Measurements from ENCODE around the gene NTN1. TPM values are rescaled to one million over a fixed set of nuclear protein-coding genes. Genes with fewer than 3 reads are reported as not detected.
"Not testable (repeated sequence)": the region's sequence is repeated elsewhere in the genome, so short reads cannot be mapped to it uniquely, and the experiment has no call there.

Gene NTN1
- total RNA-seq, 1 experiment from 2014 or later, result 14.5 TPM

- no peaks in the 10 kb centered on the region for H3K36me3 ChIP-seq (ENCODE audit: control insufficient read depth, insufficient read depth, low read length)
- ChIA-PET CTCF (no interaction called here), POLR2A (no interaction called here)
- no peak for DNase-seq (ENCODE audit: low read depth, low spot score)
- H3K9me3 ChIP-seq (ENCODE audit: control insufficient read depth, insufficient read depth, low read depth, low read length), result no peaks in the 10 kb centered on the region
- intact Hi-C loops (cut with micrococcal nuclease; ENCODE audit: unreplicated experiment), result no loop called here
- BruUV-seq (replicated peaks), result no TSS peak
- in situ Hi-C loops (cut with HindIII; ENCODE audit: low pct_unique_long_range_greater_than_20kb, low sequenced_read_pairs), result no loop called here
- no peaks in the 10 kb centered on the region; the same call in 1 of the 2 replicates for H3K27me3 ChIP-seq (ENCODE audit: control insufficient read depth, insufficient read depth, low read length)
- no peaks in the 10 kb centered on the region for H3K4me1 ChIP-seq (ENCODE audit: control insufficient read depth, insufficient read depth, low read length)
- H3K4me3 ChIP-seq (ENCODE audit: low read depth in 2 of 2, low read length in 2 of 2), result no peak overlapping the region
- no peak for ATAC-seq
- no peak for TF ChIP-seq POLR2AphosphoS5 (IDR thresholded peaks at IDR 0.05; ENCODE audit: low read depth, low read length)
- no peak for TF ChIP-seq CTCF (IDR thresholded peaks at IDR 0.05)
- no peak for TF ChIP-seq REST (IDR thresholded peaks at IDR 0.05; ENCODE audit: insufficient read depth in 1 of 2, low read depth in 2 of 2, low read length in 1 of 2)
- no peak for TF ChIP-seq SIN3A (IDR thresholded peaks at IDR 0.05; ENCODE audit: borderline replicate concordance, insufficient read depth, low read depth, low read length)
- TF ChIP-seq TCF7L2 (IDR thresholded peaks at IDR 0.05; ENCODE audit: low read depth, low read length), result no peak
- no peak overlapping the region for H3K27ac ChIP-seq (ENCODE audit: low read length)
Measured at GRCh38 chr17:9150446-9151090, 129.3 kb downstream of the NTN1 start.

- Histone ChIP-seq H3K36me3 (ENCODE audit: control insufficient read depth, insufficient read depth, low read length) (no peaks in the 10 kb centered on the region), H3K9me3 (ENCODE audit: control insufficient read depth, insufficient read depth, low read depth, low read length) (no peaks in the 10 kb centered on the region), H3K4me1 (ENCODE audit: control insufficient read depth, insufficient read depth, low read length) (no peaks in the 10 kb centered on the region), H3K4me3 (ENCODE audit: low read depth in 2 of 2, low read length in 2 of 2) (no peak overlapping the region), H3K27ac (ENCODE audit: low read length) (no peak overlapping the region), H3K27me3 (ENCODE audit: control insufficient read depth, insufficient read depth, low read length) (no peaks in the 10 kb centered on the region; the same call in 1 of the 2 replicates)
- in situ Hi-C loops (cut with HindIII; ENCODE audit: low pct_unique_long_range_greater_than_20kb, low sequenced_read_pairs), result no loop called here
- DNase-seq (ENCODE audit: low read depth, low spot score) (no peak), ATAC-seq (no peak)
- no peak for TF ChIP-seq REST (IDR thresholded peaks at IDR 0.05; ENCODE audit: insufficient read depth in 1 of 2, low read depth in 2 of 2, low read length in 1 of 2)
- TF ChIP-seq POLR2AphosphoS5 (IDR thresholded peaks at IDR 0.05; ENCODE audit: low read depth, low read length), result no peak
- TF ChIP-seq CTCF (IDR thresholded peaks at IDR 0.05), result no peak
- TF ChIP-seq TCF7L2 (IDR thresholded peaks at IDR 0.05; ENCODE audit: low read depth, low read length), result no peak
- no peak for TF ChIP-seq SIN3A (IDR thresholded peaks at IDR 0.05; ENCODE audit: borderline replicate concordance, insufficient read depth, low read depth, low read length)
- intact Hi-C loops (cut with micrococcal nuclease; ENCODE audit: unreplicated experiment), result no loop called here
- POLR2A ChIA-PET, result no interaction called here
- CTCF ChIA-PET, result no interaction called here
- BruUV-seq (replicated peaks), result no TSS peak
Measured at GRCh38 chr17:9151091-9151490, 129.8 kb downstream of the NTN1 start.

GRCh38 chr17:9151740-9152139 is 130.4 kb downstream of the NTN1 start:
- CTCF ChIA-PET; H3K36me3 ChIP-seq (ENCODE audit: control insufficient read depth, insufficient read depth, low read length); in situ Hi-C loops (cut with HindIII; ENCODE audit: low pct_unique_long_range_greater_than_20kb, low sequenced_read_pairs); POLR2A ChIA-PET; H3K27me3 ChIP-seq (ENCODE audit: control insufficient read depth, insufficient read depth, low read length); H3K9me3 ChIP-seq (ENCODE audit: control insufficient read depth, insufficient read depth, low read depth, low read length); H3K4me1 ChIP-seq (ENCODE audit: control insufficient read depth, insufficient read depth, low read length); ATAC-seq; BruUV-seq (replicated peaks); H3K27ac ChIP-seq (ENCODE audit: low read length); DNase-seq (ENCODE audit: low read depth, low spot score); intact Hi-C loops (cut with micrococcal nuclease; ENCODE audit: unreplicated experiment); H3K4me3 ChIP-seq (ENCODE audit: low read depth in 2 of 2, low read length in 2 of 2): not testable (repeated sequence)
